Fibroblast of mammary gland (primary cell): ENCODE measurements around the gene TPCN2.
"Not testable (repeated sequence)": the region's sequence is repeated elsewhere in the genome, so short reads cannot be mapped to it uniquely, and the experiment has no call there.

Experiments
- DNase-seq: peaks from one replicate; pipeline ENCODE4 v3.0.0-alpha.2; 2010; ENCODE audit warnings: low read depth
- H3K4me3 ChIP-seq: 2 replicates; pipeline ENCODE4 v1.5.1; 2011; ENCODE audit warnings: low read depth, mild to moderate bottlenecking, low read length, moderate library complexity; ENCODE audit not compliant: control insufficient read depth
- TF ChIP-seq, protein P1 (sequence below): conservative IDR thresholded peaks from 2 replicates; pipeline ENCODE4 v1.5.1; 2011; ENCODE audit warnings: low read depth, low read length, inconsistent platforms; ENCODE audit not compliant: control insufficient read depth, insufficient read depth

The TPCN2 gene

DNA sequence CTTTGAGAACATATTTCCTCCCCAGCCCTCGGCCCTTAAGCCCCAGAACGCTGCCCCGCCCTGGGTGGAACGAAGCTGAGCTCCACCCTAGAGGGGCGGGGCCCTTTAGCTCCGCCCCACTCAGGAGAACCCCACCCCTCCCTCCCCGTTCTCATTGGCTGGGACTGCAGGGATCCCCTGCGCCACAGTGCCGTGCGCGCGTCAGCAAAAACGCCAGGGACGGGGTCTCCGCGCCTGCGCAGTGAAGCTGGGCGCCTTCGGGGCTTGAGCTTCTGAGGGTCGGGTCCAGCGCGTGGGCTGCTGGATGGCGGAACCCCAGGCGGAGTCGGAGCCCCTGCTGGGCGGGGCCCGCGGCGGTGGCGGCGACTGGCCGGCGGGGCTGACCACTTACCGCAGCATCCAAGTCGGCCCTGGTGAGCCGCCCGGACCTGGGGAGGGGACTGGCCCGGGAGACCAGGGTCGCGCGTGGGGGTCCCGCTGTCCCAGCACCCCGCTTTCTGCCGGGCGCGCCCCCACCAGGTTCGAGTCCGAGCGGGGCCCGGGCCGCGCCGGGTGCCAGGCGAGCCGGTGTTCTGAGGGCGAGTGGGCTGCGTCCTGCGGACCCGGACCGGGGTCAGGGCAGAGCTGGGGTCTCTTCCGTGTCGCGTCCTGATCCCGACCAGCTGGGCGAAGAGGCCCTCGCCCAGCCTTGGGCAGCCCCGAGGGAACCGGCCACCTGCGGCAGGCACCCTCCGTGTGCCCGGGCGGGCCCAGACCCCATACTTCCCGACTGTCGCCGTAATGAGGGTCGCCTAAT lies at the start of gene TPCN2:
TPCN2 (plus strand) TSS at position 239 of the 796 bp plus-strand sequence; CDS start at position 305, 66 bp downstream.
- peak within 1 kb of the TSS; percentile 70 for H3K4me3 ChIP-seq
- peak; percentile 93 for DNase-seq
- TF ChIP-seq, protein P1, sequence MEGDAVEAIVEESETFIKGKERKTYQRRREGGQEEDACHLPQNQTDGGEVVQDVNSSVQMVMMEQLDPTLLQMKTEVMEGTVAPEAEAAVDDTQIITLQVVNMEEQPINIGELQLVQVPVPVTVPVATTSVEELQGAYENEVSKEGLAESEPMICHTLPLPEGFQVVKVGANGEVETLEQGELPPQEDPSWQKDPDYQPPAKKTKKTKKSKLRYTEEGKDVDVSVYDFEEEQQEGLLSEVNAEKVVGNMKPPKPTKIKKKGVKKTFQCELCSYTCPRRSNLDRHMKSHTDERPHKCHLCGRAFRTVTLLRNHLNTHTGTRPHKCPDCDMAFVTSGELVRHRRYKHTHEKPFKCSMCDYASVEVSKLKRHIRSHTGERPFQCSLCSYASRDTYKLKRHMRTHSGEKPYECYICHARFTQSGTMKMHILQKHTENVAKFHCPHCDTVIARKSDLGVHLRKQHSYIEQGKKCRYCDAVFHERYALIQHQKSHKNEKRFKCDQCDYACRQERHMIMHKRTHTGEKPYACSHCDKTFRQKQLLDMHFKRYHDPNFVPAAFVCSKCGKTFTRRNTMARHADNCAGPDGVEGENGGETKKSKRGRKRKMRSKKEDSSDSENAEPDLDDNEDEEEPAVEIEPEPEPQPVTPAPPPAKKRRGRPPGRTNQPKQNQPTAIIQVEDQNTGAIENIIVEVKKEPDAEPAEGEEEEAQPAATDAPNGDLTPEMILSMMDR: no peak

DNA sequence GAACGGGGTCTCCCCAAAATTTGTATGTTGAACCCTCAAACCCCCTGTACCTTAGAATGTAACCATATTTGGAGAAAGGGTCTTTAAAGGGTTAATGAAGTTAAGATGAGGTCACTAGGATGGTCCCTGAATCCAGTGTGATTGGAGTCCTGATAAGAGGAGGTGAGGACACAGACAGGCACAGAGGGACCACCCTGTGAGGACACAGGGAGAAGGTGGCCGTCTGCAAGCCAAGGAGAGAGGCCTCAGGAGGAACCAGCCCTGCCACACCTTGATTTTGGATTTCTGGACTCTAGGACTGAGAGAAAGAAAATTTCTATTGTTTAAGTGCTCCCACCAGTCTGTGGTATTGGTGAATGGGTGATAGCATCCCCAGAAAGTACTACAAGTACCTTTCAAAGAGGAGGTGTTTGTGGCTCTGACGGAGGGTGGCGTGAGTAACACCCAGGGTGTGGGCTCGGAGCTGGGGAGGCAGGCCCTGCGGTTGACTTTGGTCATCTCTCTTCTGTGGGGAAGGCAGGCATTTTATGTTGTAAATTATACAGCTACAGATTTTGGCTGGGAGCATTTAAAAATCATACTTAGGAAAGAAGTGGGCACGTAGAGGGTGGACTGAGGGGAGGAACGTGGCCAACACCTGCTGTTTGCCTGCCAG lies 49.5 kb upstream of the TPCN2 start:
- no peak overlapping the region for H3K4me3 ChIP-seq
- no peak for DNase-seq
- TF ChIP-seq, protein P1: no peak

- H3K4me3 ChIP-seq, DNase-seq: not testable (repeated sequence)
Measured at GRCh38 chr11:68999748-69000355, 48.9 kb upstream of the TPCN2 start.

DNA sequence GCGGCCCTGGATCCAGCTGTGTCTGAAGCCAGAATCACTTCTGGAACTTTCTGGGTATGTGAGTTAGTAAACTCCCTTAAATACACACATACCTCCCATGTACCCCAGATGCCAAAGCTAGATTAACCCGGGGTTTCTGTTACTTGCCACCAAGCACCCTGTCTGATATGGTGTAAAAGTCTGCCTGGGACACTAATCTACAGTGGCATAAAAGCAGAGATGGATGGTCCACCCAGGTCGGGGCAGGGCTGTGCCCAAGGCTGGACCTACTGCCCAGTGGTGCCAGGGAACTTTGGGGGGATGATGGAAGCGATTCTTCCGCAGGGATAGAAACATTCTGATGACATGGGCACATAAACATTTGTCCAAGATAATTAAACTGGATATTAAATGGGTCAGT lies 48.3 kb upstream of the TPCN2 start:
- H3K4me3 ChIP-seq: no peak overlapping the region
- DNase-seq: no peak

GRCh38 chr11:69000831-69001242 lies 47.9 kb upstream of the TPCN2 start:
- TF ChIP-seq, protein P1: peak; percentile 64
- H3K4me3 ChIP-seq: no peak overlapping the region
- DNase-seq: peak; percentile 82

More for the DNA sequence above, 48.3 kb upstream of the TPCN2 start:
- TF ChIP-seq, protein P1: no peak

GRCh38 chr11:69001243-69002081 lies 47.3 kb upstream of the TPCN2 start:
- no peak overlapping the region for H3K4me3 ChIP-seq
- DNase-seq: no peak
- TF ChIP-seq, protein P1: no peak
